GM21528 (cell line): Measurements from ENCODE around the gene CCHCR1.

Experiments used
- ATAC-seq: cut with Tn5 transposase; IDR thresholded peaks from one replicate; pipeline ENCODE4 v1.9.1; 2021; ENCODE audit warnings: mild to moderate bottlenecking, moderate library complexity; ENCODE audit not compliant: unreplicated experiment, low FRiP score

The CCHCR1 gene

DNA sequence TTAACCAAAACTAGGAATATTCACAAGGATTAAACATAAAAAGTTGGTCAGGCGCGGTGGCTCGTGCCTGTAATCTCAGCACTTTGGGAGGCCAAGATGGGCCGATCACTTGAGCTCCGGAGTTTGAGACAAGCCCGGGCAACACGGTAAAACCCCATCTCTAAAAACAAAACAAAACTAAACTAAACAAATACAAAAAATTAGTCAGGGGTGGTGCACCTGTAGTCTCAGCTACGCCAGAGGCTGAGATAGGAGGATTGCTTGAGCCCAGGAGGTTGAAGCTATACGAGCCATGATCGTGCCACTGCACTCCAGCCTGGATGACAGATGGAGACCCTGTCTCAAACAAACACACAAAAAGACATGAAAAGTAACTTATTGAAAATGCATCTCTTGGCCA is 21.9 kb downstream of the CCHCR1 start:
- ATAC-seq, result no peak

DNA sequence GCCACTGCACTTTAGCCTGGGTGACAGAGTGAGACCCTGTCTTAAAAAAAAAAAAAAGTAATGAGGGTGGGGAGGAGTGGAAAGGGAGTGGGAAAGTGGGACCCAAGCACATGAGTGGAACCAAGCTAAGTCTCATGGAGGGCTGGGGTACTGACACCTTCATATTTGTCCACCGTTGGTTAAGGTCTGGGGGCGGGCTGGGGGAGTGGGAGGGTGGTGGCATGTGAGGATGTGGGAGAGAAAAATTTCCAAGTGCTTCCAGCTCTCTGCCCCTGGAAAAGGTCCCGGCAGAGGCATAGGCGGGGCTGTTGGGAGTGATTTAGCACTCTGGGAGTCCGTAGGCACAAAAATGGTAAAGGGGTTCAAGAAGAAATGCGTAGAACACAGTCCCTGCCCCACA is 24.8 kb downstream of the CCHCR1 start:
- ATAC-seq, result no peak

DNA sequence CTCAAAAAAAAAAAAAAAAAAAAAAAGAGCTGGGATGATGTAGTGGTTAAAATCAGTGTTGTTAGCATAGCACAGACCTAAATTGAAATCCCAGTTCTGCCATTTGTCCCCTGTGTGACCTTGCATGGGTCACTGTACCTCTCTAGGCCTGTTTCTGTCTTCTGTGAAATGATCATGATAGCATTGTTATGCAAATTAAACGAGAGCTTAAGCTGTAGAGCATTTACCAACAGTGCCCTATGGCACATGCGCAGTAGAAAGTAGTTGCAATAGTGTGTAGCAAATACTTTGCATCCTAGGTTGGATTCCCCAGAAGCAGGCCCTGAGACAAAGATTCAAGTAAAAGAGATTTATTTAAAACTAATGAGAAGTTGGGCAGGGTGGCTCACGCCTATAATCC is 26.0 kb downstream of the CCHCR1 start:
- ATAC-seq, result no peak

DNA sequence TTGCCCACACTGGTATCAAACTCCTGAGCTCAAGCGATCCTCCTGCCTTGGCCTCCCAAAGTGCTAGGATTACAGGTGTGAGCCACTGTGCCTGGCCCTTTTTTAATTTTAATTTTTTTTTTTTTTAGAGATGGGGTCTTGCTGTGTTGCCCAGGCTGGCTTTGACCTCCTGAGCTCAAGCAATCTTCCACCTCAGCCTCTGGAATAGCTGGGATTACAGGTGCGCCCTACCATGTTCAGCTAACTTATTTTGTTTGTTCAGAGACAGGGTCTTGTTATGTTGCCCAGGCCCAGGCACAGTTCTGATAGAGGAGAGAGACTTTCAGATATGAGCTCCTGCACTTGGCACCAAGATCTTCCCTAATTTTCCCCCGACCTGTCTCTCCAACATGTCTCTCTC is 26.9 kb downstream of the CCHCR1 start:
- no peak for ATAC-seq

DNA sequence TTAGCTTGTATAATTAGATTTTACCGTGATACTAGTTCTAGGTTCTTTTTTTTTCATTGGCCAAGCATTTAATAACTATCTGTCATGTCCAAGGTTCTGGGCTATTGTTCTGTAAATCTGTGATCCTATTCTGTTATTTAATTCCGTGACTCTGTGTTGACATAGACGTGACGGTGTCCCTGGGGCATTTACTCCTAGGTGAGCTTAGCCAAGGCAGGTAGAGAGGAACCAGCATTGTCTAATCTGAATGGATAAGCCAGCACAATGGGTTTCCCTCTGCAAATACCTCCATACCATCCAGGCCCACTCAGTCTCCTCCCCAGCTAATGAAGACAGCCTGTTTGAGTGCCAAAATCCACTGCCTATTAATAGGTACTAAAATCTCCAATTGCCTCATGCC is 28.5 kb downstream of the CCHCR1 start:
- no peak for ATAC-seq

DNA sequence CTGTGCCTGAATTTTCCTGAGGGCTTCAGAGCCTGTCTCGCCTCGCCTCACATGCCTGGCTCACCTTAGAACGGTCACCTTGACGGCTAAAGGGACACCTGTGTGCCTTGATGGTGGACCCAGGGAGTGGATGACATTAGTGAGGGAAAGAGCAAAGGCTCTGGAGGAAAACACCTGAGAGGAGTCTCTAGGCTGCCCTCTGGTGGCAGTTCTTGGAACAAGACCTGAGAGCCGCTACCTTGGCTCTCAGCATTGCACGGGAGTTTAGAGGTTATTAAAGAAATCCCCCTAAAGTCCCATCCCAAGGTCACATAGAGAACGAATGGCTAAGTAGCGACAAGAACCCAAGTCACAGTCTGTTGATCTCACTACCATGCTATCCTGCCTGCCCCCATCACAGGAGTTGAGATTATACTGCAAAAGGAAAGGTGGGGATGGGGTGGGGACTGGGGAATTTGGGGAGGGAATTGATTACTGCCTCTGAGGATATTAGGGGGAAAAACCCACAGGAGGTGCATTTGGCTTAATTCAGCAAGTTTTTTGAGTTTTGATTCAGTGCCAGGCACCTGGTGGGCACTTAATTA is 29.4 kb downstream of the CCHCR1 start:
- ATAC-seq, result no peak

DNA sequence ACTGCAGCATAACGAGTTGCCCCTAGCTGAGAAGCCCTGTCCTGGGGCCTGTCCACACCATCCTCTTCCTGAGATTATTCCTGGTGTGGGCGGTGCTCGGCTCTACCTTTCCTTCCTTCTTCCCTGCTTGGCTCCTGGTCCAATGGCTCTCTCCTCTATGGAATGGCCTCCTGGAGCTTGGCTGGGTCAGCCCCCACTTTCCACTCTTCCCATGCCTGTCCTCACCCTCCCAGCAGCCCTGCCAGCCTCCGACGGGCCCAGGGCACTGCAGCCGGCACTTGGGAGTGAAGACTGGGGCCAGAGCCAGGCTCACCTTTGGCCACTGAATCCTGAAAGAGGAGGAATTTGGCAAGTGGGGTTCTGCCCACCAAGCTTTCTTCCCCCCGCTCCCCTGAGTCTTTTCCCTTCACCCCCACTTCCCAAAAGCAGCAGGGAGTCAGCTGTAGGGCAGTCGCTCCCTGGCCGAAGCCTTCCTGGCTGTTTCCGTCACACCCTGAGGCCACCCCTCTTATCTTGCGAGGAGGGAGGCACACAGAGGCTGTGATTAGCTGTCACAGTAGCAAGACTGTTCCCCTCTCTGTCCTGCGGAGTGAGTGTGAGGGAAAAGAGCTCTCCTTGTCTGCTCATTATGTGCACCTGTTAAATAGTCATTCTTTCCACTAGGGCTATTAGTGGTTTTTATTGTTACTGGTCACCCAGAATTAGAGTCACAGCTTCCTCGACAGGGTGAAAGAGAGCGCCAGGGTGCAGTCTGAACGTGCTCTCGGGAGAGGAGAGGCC is 31.0 kb downstream of the CCHCR1 start:
- ATAC-seq, result no peak

DNA sequence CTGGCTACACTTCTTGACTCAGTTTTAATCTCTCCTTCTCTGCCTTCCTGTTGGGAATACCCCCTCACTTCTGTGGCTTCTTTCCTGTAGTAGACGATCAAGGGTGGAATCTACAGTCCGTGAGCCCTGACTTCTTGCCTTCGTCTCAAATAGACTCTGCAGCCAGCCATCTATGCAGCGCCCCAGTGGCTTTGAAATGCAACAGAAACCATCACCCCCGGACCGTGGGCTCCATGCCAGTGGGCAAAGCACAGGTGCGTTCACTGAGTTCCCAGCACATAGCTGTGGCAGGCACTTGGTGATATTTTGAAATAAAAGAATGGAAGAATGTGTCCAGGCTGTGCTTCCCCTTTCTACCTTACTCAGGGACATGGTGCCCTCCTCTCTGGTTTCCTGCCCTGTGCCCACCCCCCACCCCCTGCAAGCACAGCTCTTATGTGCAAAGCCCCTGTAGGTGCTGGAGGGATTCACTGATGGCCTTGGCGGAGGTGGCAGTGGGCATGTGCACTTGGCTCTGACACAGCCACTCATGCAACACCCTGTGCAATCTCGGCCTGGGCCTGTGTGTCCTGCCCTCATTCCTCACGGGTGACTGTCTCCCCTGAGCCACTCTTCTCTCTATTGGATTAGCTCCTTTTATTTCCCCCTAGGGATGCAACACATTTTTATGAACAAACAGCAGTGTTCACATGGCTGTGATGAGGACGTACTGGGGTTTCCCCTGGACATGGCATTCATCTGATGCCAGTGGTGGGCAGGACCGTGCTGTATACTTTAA is 31.8 kb downstream of the CCHCR1 start:
- no peak for ATAC-seq

DNA sequence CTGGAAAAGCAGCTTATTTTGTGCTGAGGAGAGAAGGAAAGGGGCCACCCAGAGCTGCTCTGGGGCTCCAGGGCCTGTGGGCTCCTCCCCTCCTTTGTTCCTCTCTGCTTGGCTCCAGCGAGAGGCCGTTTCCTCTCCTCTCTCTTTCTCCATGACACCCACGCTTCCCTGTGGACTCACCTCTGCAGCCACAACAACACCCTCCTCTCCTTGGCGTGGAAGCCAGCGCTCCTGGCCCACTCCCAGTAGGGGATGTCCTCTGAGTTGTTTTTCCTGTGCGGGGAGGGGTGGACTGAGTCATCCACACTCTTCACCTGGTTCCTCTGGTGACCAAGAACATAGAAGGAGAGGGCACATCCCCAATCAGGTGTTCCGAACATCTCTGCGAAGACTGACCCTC is 32.4 kb downstream of the CCHCR1 start:
- ATAC-seq, result no peak

DNA sequence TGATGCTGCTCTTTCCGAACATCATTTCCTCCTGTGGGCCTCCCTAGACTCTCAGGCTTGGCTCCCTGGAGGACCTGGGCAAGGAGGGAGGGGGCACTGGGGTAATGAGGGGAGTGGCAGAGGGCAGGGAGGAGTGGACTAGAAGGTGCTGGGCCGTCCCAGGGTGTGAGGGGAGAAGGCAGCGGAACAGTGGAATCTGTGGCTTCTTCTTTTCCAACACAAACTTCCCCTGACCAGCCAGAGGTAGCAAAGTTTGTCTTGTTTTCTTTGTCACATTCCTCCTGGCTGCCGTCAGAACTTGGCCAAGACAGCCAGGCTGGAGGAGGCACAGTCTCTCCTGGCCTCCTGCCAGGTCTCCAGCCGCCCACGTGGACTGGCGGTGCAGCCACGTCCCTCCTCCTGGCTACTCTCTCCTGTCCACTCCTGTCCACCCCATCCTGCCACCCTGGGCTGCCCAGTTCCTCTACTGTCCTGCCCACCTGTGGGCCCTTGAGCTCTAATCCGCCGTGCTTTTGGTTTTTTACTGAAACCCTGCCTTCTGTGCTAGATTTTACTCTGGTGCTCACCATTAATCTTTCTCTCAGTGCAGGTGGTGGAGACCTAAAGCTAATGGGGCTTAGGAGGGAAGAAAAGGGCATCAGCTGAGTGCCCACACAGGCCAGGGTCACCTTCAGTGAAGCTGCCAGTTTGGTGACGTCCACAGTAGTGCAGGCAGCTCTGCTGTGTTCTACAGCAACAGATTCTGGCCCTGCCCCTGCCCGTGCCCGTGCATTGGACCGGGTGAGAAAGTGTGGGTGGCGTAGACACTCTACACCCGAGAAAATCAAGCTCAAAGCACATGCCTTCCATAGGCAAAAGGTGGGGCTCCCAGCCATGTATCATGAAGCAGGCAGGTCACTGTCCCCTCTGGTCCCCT is 34.6 kb downstream of the CCHCR1 start:
- ATAC-seq, result no peak

DNA sequence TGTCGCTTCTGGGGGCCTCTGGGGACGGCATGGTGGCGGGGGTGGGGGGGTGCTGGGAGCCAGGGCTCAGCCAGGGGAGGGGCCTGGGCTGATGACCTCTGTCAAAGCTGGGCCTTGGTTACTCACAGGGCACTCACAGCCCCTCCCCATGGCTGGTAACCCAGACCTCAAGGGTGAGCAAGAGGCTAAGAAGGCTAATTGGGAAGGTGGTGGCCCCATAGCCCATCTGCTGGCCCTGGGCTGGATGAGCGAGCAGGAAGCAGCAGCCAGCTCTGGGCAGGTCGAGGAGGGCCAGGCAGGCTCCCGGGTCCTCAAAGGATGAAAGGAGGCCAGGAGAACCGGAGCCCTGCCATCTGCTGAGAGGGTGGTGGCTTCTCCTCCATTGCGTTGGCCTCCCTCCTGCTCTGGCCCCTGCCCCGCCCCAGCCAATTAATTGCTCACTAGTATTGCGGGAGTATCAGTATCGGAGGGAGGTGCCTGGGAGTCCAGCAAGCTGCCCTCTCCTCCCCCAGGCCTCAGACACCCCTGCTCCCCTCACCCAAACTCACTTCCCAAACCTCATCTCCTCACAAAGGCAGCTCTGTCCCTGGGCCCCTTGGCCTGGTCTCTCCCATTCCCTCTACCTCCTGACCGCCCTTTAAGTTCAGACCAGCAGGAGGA is 36.3 kb downstream of the CCHCR1 start:
- no peak for ATAC-seq

DNA sequence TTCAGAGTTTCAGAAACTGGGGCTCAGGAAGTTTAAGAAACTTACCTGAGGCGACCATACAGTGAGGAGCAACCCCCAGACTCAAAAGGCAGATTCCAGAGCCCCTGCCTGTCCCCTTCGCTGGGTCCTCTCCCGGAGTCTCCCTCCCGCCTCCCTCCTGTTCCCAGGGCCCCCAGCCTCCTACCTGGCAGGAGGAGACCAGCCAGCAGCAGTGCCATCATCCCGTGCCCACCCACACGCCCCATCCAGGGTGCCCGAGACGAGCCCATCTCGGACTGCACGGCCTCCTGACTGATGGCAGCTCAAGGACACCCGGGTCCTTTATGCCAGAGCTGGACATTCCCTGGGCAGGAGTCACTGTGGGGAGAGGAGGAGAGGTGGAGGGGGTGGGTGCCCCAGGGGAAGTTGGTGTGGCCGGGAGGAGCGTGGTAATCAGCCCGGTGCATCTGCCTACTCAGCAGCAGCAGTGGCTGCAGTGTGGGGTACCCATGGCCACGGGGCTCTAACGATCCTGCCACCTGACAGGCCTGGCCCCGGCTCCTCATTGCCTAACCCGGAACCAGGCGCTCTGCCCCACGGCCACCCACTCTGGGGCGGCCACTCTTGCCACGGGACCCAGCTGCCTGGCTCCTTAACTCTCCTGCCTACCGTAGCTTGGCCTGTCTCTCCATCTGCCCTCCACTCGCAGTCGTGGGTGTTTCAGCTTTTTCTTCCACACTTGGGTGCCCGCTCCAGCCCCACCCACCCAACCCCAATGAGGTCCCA is 37.3 kb downstream of the CCHCR1 start, which contains the start of gene CDSN:
Gene CDSN, minus strand, starts transcription at position 296 of the 765 bp plus-strand sequence. Its CDS starts 27 bp downstream, at position 269.
- no peak for ATAC-seq

DNA sequence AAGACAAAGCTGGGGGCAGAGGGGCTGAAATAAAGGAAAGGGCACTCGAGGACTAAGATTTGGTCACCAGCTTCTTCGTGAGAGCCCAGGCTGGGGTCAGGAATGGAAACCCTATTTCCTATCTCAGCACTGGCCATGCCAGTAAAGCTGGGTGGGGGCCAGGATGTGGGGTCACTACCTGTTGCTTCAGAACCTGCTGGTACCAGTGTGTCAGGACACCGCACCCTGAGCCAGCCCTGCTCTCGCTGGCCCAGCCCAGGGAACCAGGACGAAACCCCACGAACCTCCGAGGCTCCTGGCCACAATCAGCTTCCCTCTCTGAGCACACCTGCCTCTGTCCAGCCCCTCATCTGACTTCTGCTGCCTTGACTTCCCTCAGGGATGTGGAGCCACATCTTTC is 39.4 kb downstream of the CCHCR1 start:
- no peak for ATAC-seq

DNA sequence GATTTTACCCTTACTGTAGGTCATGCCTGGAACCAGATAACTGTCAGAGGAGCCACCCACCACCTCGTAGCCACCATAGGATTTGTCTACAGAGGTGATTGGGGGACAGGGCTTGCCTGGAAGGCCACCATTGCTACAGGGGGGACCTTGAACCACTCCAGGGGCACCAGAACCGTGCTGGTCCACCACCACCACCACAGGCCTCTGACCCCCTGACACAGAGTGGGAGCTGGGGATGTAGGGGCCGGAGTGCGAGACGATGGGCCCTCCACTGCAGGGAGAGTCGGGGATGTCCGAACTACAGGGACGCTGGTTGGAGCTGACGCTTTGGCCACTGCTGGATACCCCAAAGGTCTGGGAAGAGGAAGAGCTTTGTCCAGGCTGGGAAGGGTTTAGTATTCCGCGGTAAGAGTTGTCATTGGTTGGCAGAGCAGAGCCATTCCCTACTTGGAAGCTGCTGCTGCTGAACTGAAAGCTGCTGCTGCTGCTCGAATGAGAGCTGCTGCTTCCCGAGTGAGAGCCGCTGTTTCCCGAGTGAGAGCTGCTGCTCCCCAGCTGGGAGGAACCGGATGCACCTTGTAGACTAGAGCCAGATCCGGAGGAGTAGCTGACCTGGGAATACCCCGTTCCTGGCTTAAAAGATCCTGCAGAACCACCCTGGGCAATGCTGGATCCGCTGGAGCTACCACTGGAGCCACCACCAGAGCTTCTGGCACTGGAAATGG is 40.8 kb downstream of the CCHCR1 start:
- no peak for ATAC-seq

DNA sequence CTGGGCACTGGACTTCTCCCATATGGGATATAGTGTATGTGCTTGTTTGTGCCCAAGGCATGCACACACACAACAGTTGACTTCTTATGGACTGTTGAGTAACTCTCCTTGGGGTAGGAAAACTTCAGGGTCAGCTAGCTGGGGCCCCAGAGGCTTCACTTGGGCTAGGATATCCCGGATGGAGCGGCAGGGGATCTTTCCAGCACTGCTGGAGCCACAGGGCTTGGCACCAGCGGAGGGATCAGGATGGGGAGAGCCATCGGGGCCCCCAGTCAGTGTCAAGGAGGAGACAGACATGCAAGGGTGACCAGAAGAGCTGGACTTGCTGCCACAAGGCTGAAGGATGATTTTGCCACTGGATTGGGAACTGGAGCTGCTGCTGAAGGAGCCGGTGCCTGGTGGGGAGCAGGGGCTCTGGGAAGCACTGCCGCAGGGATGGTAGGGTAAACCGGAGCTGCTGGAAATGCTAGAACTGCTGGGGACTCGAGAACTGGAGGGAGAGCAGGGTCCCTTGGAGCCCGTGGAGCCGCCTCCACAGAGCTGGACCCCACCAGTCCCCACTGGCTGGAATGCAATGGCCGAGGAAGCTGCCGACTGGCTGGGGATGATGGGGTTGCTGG is 41.6 kb downstream of the CCHCR1 start:
- ATAC-seq, result no peak

DNA sequence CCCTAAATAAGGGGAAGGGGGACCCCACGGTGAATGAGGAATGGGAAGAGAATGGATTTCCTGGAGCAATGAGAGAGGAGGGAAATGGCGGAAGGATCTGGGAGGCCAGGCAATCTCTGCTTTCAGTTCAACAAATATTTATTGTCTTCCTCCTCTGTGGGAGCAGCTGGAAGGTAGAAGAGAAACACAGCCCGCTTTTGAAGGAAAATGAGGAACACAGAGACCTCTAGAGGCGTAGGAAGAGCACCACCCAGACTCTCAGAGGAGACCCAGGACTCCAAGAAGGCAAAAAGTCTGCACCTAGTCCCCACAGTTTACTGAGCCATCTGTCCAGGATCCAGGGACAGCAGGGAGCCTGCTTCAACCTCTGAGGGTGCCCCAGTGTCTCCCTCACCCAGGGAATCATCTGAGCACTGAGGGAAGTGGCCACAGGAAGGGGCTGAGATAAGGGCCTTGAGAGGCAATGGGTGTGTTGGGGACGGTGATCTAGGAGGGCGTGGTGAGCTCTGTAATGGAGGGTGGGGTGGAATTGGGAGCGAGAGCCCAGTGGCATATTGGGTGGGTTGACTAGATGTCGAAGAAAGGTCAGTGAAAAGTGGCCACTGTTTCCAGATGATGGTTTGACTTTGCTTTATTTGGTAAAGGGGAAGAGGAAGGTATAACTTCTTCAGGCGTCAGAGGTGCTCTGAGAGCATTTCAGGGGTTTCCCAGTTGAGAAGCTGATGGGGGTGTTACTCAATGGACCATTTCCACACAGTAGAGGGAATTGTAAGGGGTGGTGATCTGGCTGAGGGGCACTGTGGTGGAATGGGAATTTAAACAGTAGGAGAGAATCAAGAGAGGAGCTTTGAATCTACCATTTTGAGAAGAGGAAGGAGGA is 42.4 kb downstream of the CCHCR1 start:
- ATAC-seq, result no peak

DNA sequence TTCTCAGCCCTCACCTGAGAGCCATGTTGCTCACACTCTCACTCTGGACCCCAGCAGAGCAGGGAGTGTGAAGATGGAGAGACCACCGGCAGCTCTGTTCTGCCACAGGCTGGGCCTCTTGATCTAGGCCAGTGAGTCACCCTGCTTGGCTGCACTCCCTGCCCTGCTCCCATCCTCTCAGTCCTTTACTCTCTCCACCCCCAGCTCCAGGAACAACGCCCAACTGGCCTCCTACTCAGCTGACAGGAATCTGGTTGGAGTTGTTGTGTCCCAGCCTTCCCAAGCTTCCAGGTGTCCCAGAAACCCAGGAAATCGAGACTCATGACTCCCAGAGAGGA is 43.1 kb downstream of the CCHCR1 start, which contains the start of gene PSORS1C1:
Gene PSORS1C1, plus strand, starts transcription at position 260 of the 338 bp plus-strand sequence. CDS start 14,833 bp downstream, outside the sequence.
- ATAC-seq, result no peak
